ES-I3 (cell line): ENCODE results near the gene CLEC4C.
"Not testable (repeated sequence)": the region's sequence is repeated elsewhere in the genome, so short reads cannot be mapped to it uniquely, and the experiment has no call there.

Experiments
- H3K36me3 ChIP-seq: 2 replicates; pipeline ENCODE4 v1.6.1; 2013; ENCODE audit warnings: mild to moderate bottlenecking, low read length, control low read depth, moderate library complexity; ENCODE audit not compliant: insufficient read depth
- H3K4me1 ChIP-seq: 2 replicates; pipeline ENCODE4 v1.6.1; 2013; ENCODE audit warnings: mild to moderate bottlenecking, control low read depth, low read length; ENCODE audit not compliant: insufficient read depth
- H3K9ac ChIP-seq: 2 replicates; pipeline ENCODE4 v1.6.1; 2013; ENCODE audit warnings: low read depth, mild to moderate bottlenecking, low read length, moderate library complexity
- H3K9me3 ChIP-seq: 2 replicates; pipeline ENCODE4 v1.6.1; 2013; ENCODE audit warnings: mild to moderate bottlenecking, low read length, moderate library complexity; ENCODE audit not compliant: control insufficient read depth, insufficient read depth

The CLEC4C gene

DNA sequence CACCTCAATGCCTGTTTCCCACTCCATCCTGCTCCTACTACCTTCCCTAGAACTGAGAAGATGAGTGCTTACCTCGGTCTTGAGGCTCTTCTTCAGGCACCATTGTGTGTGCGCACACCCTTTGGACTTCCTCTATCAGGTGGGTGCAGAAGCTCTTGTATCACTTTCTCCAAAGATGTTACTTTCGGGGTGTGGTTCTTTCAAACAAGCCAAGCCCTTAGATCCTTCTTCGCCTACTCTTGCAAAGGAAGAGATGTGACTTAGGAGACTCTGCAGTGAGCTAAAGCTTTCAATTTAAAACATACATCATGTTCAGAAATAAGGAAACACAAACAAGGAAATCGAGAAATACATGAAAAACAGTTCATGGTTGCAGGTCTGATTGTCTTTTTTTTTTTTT is at the start of gene CLEC4C:
Gene CLEC4C (minus strand): TSS at position 130 of the 400 bp plus-strand sequence. CDS start 27 bp downstream, at position 103.
- H3K36me3 ChIP-seq, result no peaks in the 10 kb centered on the region
- peaks cover 5% of the 10 kb centered on the region; the same call in 1 of the 2 replicates for H3K9me3 ChIP-seq
- no peaks in the 10 kb centered on the region for H3K4me1 ChIP-seq

DNA sequence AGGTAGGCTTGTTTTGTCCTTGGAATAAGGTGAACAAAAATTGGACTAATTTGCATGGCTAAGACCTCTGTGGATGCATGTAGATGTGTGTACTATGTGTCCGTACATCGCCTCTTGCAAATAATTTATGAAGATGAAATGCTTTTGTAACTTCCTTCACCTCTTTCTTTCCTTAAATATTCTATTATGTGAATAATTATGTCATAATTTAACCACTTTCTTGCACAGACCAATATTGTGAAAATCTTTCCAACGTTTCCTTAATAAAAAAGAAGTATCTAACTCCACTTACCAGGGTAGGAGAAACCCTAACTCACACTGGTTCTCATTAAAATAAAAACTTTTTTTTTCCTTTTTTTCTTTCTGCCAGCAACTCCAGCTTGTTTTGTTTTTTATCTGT is 46.0 kb upstream of the CLEC4C start:
- Histone ChIP-seq H3K36me3 (peaks cover 32% of the 10 kb centered on the region), H3K4me1 (peaks cover 16% of the 10 kb centered on the region), H3K9ac (no peak overlapping the region), H3K9me3 (no peaks in the 10 kb centered on the region)

More for the DNA sequence above, at the start of gene CLEC4C:
- H3K9ac ChIP-seq, result no peak within 1 kb of the TSS

GRCh38 chr12:7788884-7789528 is 41.8 kb upstream of the CLEC4C start, which contains the start of gene NANOG:
TSS of gene NANOG (plus strand) at chr12:7789402. CDS start at chr12:7789615, 213 bp downstream.
- Histone ChIP-seq H3K36me3 (peaks cover 20% of the 10 kb centered on the region), H3K4me1 (peaks cover 27% of the 10 kb centered on the region), H3K9ac (peak within 1 kb of the TSS; percentile 87)
- not testable (repeated sequence) for H3K9me3 ChIP-seq

- Histone ChIP-seq H3K9ac (peak overlapping the region; percentile 87), H3K4me1 (peaks cover 27% of the 10 kb centered on the region), H3K36me3 (peaks cover 14% of the 10 kb centered on the region), H3K9me3 (no peaks in the 10 kb centered on the region)
Observed at GRCh38 chr12:7788294-7788660, 41.1 kb upstream of the CLEC4C start.

- peaks cover 27% of the 10 kb centered on the region for H3K4me1 ChIP-seq
- no peaks in the 10 kb centered on the region for H3K9me3 ChIP-seq
- H3K36me3 ChIP-seq, result peaks cover 9% of the 10 kb centered on the region; the same call in 1 of the 2 replicates
- H3K9ac ChIP-seq, result peak overlapping the region; percentile 87
Observed at GRCh38 chr12:7787574-7788293, 40.6 kb upstream of the CLEC4C start.

- no peaks in the 10 kb centered on the region; the same call in 1 of the 2 replicates for H3K36me3 ChIP-seq
Observed at GRCh38 chr12:7784701-7785100, 37.5 kb upstream of the CLEC4C start.

DNA sequence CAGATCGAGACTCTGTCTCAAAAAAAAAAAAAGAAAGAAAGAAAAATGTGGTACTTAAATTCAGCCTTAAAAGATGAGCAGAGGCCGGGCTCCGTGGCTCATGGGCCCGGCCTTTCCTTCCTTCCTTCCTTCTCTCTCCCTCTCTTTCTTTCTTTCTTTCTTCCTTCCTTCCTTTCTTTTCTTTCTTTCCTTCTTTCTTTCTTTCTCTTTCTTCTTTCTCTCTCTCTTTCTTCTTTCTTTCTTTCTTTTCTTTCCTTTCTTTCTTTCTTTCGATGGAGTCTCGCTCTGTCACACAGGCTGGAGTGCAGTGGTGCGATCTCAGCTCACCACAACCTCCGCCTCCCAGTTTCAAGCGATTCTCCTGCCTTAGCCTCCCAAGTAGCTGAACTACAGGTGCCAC is 36.3 kb upstream of the CLEC4C start:
- not testable (repeated sequence) for H3K9ac ChIP-seq, H3K36me3 ChIP-seq, H3K9me3 ChIP-seq
- peaks cover 26% of the 10 kb centered on the region for H3K4me1 ChIP-seq

More at GRCh38 chr12:7784701-7785100, 37.5 kb upstream of the CLEC4C start:
- no peaks in the 10 kb centered on the region for H3K9me3 ChIP-seq
- H3K4me1 ChIP-seq, result peaks cover 27% of the 10 kb centered on the region
- H3K9ac ChIP-seq, result no peak overlapping the region

DNA sequence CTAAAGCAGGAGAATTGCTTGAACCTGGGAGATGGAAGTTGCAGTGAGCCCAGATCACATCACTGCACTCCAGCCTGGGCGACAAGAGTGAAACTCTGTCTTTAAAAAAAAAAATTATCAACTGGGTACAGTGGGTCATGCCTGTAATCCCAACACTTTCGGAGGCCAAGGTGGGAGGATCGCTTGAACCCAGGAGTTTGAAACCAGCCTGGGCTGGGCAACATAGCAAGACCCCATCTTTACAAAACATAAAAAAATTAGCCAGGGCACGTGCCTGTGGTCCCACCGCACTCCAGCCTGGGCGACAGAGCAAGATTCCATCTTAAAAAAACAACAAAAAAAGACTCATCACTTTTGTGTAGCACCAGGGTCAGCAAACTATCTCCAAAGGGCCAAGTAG is 34.9 kb upstream of the CLEC4C start:
- Histone ChIP-seq H3K9ac (no peak overlapping the region), H3K36me3 (no peaks in the 10 kb centered on the region), H3K4me1 (peaks cover 22% of the 10 kb centered on the region), H3K9me3 (no peaks in the 10 kb centered on the region)

DNA sequence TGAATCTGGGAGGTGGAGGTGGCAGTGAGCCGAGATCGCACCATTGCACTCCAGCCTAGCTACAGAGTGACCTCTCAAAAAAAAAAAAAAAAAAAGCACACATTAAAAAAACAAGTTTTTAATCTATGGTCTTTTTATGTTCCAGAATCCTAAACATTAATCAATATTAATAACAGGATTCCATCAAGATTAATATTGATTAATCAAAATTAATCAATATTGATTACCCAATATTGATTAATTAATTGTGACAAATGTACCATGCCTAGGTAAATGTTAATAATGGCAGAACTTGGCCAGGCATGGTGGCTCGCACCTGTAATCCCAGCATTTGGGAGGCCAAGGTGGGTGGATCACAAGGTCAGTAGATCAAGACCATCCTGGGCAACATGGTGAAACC is 34.1 kb upstream of the CLEC4C start:
- Histone ChIP-seq H3K4me1 (peaks cover 16% of the 10 kb centered on the region), H3K9ac (no peak overlapping the region), H3K36me3 (no peaks in the 10 kb centered on the region), H3K9me3 (no peaks in the 10 kb centered on the region)

GRCh38 chr12:7769999-7770398 is 22.8 kb upstream of the CLEC4C start:
- no peaks in the 10 kb centered on the region for H3K36me3 ChIP-seq
- H3K9me3 ChIP-seq, result no peaks in the 10 kb centered on the region; the same call in 1 of the 2 replicates
- H3K9ac ChIP-seq, result no peak overlapping the region
- H3K4me1 ChIP-seq, result no peaks in the 10 kb centered on the region

DNA sequence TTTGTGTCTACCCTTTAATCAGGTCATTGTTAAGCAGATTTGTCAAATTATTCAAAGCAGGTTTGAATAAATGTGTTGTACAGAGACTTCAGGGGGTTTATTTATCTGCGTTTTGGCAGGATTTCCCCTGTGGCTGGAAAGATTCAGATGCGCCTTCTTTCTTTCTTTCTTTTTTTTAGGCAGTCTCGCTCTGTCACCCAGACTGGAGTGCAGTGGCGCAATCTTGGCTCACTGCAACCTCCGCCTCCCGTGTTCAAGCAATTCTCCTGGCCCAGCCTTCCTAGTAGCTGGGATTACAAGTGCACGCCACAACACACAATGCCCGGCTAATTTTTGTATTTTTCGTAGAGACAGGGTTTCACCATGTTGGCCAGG is 11.6 kb upstream of the CLEC4C start:
- H3K9ac ChIP-seq, result peak overlapping the region; percentile 28

DNA sequence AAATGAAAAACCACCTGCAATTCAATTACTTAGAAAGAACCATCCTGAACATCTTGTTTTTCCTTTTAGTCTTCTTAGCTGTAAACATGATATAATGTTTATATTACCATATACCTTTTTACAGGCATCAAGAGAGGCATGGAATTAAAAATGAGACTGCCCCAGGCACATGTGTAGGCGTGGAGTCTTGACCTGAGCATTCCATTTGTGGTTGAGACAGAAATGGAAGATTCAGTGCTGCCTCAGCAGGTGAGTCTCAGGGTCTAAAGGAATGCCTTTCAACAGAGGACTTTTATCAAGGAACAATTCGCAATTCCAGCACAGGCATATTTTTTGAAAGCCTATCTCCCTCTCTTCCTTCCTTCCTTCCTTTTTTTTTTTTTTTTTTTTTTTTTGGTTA is 9.8 kb upstream of the CLEC4C start:
- no peaks in the 10 kb centered on the region for H3K9me3 ChIP-seq
- H3K36me3 ChIP-seq, result no peaks in the 10 kb centered on the region
- peaks cover 16% of the 10 kb centered on the region for H3K4me1 ChIP-seq
- no peak overlapping the region for H3K9ac ChIP-seq

More for the DNA sequence above, 11.6 kb upstream of the CLEC4C start:
- Histone ChIP-seq H3K4me1 (peaks cover 16% of the 10 kb centered on the region), H3K36me3 (no peaks in the 10 kb centered on the region), H3K9me3 (no peaks in the 10 kb centered on the region)

DNA sequence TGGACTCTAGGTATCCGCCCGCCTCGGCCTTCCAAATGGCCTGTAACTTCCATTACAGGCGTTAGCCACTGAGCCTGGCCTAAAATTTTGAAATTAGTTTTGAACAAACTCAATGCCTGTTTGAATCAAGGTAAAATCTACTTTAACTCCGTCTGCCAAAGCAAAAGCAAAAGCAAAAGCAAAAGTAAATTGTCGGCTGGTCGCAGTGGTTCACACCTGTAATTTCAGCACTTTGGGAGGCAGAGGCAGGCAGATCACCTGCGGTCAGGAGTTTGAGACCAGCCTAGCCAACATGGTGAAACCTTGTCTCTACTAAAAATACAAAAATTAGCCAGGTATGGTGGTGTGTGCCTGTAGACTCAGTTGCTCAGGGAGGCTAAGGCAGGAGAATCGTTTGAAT is 8.5 kb upstream of the CLEC4C start:
- H3K4me1 ChIP-seq, result peaks cover 16% of the 10 kb centered on the region
- H3K36me3 ChIP-seq, H3K9me3 ChIP-seq, H3K9ac ChIP-seq: not testable (repeated sequence)

GRCh38 chr12:7751941-7752922 is 5.1 kb upstream of the CLEC4C start:
- H3K36me3 ChIP-seq, H3K9ac ChIP-seq, H3K9me3 ChIP-seq, H3K4me1 ChIP-seq: not testable (repeated sequence)
